Left lung (tissue), 10 donors: Measurements from ENCODE around the gene TRIM42. TPM values are rescaled to one million over a fixed set of nuclear protein-coding genes. Genes with fewer than 3 reads are reported as not detected.

Experiments used
- ATAC-seq: fragments of 200-7000 bp; cut with Tn5 transposase; one replicate; pipeline ENCODE4 v1.9.1; 2020; ENCODE audit warnings: moderate library complexity
- DNase-seq, 4 donors: peaks; one replicate each; pipeline ENCODE4 v3.0.0-alpha.2; 2013 to 2020
- H3K27ac ChIP-seq, 2 donors: fragments of 200-600 bp; sonication (generic) in 1 of 2; one replicate each; pipeline versions ENCODE4 v1.5.0 to v1.8.0; 2020 to 2021
- H3K27me3 ChIP-seq, 2 donors: fragments of 200-600 bp; sonication (generic) in 1 of 2; one replicate each; pipeline versions ENCODE4 v1.5.0 to v1.8.0; 2020 to 2021
- H3K36me3 ChIP-seq, 2 donors: fragments of 200-600 bp; sonication (generic) in 1 of 2; one replicate each; pipeline versions ENCODE4 v1.5.0 to v1.8.0; 2020 to 2021
- H3K4me1 ChIP-seq, 2 donors: fragments of 200-600 bp; one replicate each; pipeline ENCODE4 v1.8.0; 2021
- H3K4me3 ChIP-seq, 2 donors: fragments of 200-600 bp; sonication (generic) in 1 of 2; one replicate each; pipeline versions ENCODE4 v1.5.0 to v1.8.0; 2020 to 2021; ENCODE audit warnings: mild to moderate bottlenecking in 1 of 2
- H3K9me3 ChIP-seq, 2 donors: fragments of 200-600 bp; sonication (generic) in 1 of 2; one replicate each; pipeline versions ENCODE4 v1.5.0 to v1.8.0; 2020 to 2021
- CTCF ChIP-seq, 2 donors: fragments of 200-600 bp; sonication (generic) in 1 of 2; IDR thresholded peaks; one replicate each; pipeline versions ENCODE4 v1.5.0 to v1.8.0; 2021; ENCODE audit warnings: antibody characterized with exemption in 2 of 2
- intact Hi-C, 2 donors: fragments of 100-400 bp; cut with DNase I; formaldehyde crosslinking; loops; one replicate each; pipeline versions ENCODE4 v1.11.2 to v1.14.2; 2022
- polyA plus RNA-seq, 6 donors: library from polyadenylated mRNA; unstranded; fragments of 120-200 nt; gene quantifications; one replicate each; pipeline ENCODE4 v1.2.1, GENCODE V29; 2013; ENCODE audit not compliant: insufficient read length in 6 of 6
- total RNA-seq, 2 donors: library from RNA; stranded (reverse); fragmentation: NEBNext Ultra II Directional; extraction: Animal tissue kit (Norgen Biotek cat#: 25700); gene quantifications; one replicate each; pipeline ENCODE4 v1.2.1, GENCODE V29; 2021
- donor health status: DM: no; HTN: yes; CAD: no.
- donor health status: DM: no; HTN: no; CAD: no.

The TRIM42 gene
- total and polyA plus RNA-seq, 8 donors, result not detected

- H3K4me1 ChIP-seq, result no peaks in the 10 kb centered on the region
- no peak overlapping the region for H3K27ac ChIP-seq
- no peak for ATAC-seq
- no peaks in the 10 kb centered on the region for H3K36me3 ChIP-seq
- no peaks in the 10 kb centered on the region for H3K27me3 ChIP-seq
- H3K4me3 ChIP-seq, result no peak overlapping the region
- no peak for DNase-seq
- intact Hi-C loops, result no loop called here
- TF ChIP-seq CTCF (IDR thresholded peaks at IDR 0.05), result no peak
- H3K9me3 ChIP-seq, result no peaks in the 10 kb centered on the region
These were observed 42.6 kb upstream of the TRIM42 start for GRCh38 chr3:140635276-140635675.

GRCh38 chr3:140636406-140637138 lies 41.3 kb upstream of the TRIM42 start:
- Histone ChIP-seq H3K27me3 (no peaks in the 10 kb centered on the region), H3K27ac (no peak overlapping the region), H3K36me3 (no peaks in the 10 kb centered on the region), H3K9me3 (no peaks in the 10 kb centered on the region), H3K4me1 (no peaks in the 10 kb centered on the region), H3K4me3 (no peak overlapping the region)
- no peak for TF ChIP-seq CTCF (IDR thresholded peaks at IDR 0.05)
- DNase-seq, result no peak
- no peak for ATAC-seq
- intact Hi-C loops, result no loop called here

GRCh38 chr3:140651287-140651686 lies 26.6 kb upstream of the TRIM42 start:
- ATAC-seq, result no peak
- Histone ChIP-seq H3K27me3 (no peaks in the 10 kb centered on the region), H3K4me3 (no peak overlapping the region), H3K27ac (no peak overlapping the region), H3K9me3 (peaks cover 0 to 9% of the 10 kb centered on the region in 2 donors), H3K4me1 (no peaks in the 10 kb centered on the region), H3K36me3 (no peaks in the 10 kb centered on the region)
- peak in 1 of 4 donors; percentile 76 for DNase-seq
- TF ChIP-seq CTCF (IDR thresholded peaks at IDR 0.05), result no peak
- intact Hi-C loops, result no loop called here

GRCh38 chr3:140655678-140656077 lies 22.2 kb upstream of the TRIM42 start:
- H3K9me3 ChIP-seq, result peaks cover 0 to 11% of the 10 kb centered on the region in 2 donors
- no peaks in the 10 kb centered on the region for H3K27me3 ChIP-seq
- TF ChIP-seq CTCF (IDR thresholded peaks at IDR 0.05), result no peak
- no peak overlapping the region for H3K27ac ChIP-seq
- intact Hi-C loops, result no loop called here
- H3K4me3 ChIP-seq, result no peak overlapping the region
- no peaks in the 10 kb centered on the region for H3K36me3 ChIP-seq
- DNase-seq (no peak), ATAC-seq (no peak)
- no peaks in the 10 kb centered on the region for H3K4me1 ChIP-seq

- Histone ChIP-seq H3K4me3 (no peak overlapping the region), H3K27me3 (no peaks in the 10 kb centered on the region)
- ATAC-seq, result no peak
These were observed 13.8 kb upstream of the TRIM42 start for GRCh38 chr3:140664111-140664510.

More at GRCh38 chr3:140664111-140664510, 13.8 kb upstream of the TRIM42 start:
- Histone ChIP-seq H3K4me1 (no peaks in the 10 kb centered on the region), H3K9me3 (peaks cover 0 to 26% of the 10 kb centered on the region in 2 donors), H3K27ac (no peak overlapping the region), H3K36me3 (no peaks in the 10 kb centered on the region)
- intact Hi-C loops, result no loop called here
- no peak for TF ChIP-seq CTCF (IDR thresholded peaks at IDR 0.05)
- no peak for DNase-seq
